HFF-Myc (cell line): Measurements from ENCODE around the gene DIAPH3.

Source experiments
- DNase-seq: peaks from one replicate; pipeline ENCODE4 v3.0.0-alpha.2; 2011; ENCODE audit warnings: low read depth; ENCODE audit errors: extremely low read depth
- H3K4me3 ChIP-seq: replicated peaks from 2 replicates; pipeline ENCODE4 v1.5.1; 2011; ENCODE audit warnings: low read depth, mild to moderate bottlenecking, control low read depth, low read length
- CTCF ChIP-seq: IDR thresholded peaks from 2 replicates; pipeline ENCODE4 v1.5.1; 2012; ENCODE audit warnings: mild to moderate bottlenecking, low read depth, low read length, control low read depth; ENCODE audit errors: missing control alignments

The DIAPH3 gene

GRCh38 chr13:60152904-60153303 lies 10.8 kb downstream of the DIAPH3 start:
- no peak overlapping the region for H3K4me3 ChIP-seq
- DNase-seq: no peak
- no peak for TF ChIP-seq CTCF

GRCh38 chr13:60152114-60152513 lies 11.6 kb downstream of the DIAPH3 start:
- no peak overlapping the region for H3K4me3 ChIP-seq
- no peak for DNase-seq
- TF ChIP-seq CTCF: no peak

- DNase-seq: no peak
- H3K4me3 ChIP-seq: no peak overlapping the region
- TF ChIP-seq CTCF: no peak
These were observed 13.2 kb downstream of the DIAPH3 start for GRCh38 chr13:60150538-60150937.

- no peak for TF ChIP-seq CTCF
- DNase-seq: no peak
These were observed 14.8 kb downstream of the DIAPH3 start for GRCh38 chr13:60148918-60149317.

GRCh38 chr13:60147361-60147760 lies 16.4 kb downstream of the DIAPH3 start:
- TF ChIP-seq CTCF: no peak
- H3K4me3 ChIP-seq: no peak overlapping the region
- no peak for DNase-seq

More at GRCh38 chr13:60148918-60149317, 14.8 kb downstream of the DIAPH3 start:
- no peak overlapping the region for H3K4me3 ChIP-seq

- DNase-seq: no peak
- no peak for TF ChIP-seq CTCF
- no peak overlapping the region for H3K4me3 ChIP-seq
These were observed 17.3 kb downstream of the DIAPH3 start for GRCh38 chr13:60146471-60146870.

GRCh38 chr13:60143775-60144174 lies 20.0 kb downstream of the DIAPH3 start:
- H3K4me3 ChIP-seq: no peak overlapping the region
- no peak for TF ChIP-seq CTCF
- DNase-seq: no peak
